Stimulated activated CD4-positive, alpha-beta T cell treated with anti-CD3 and anti-CD28 coated beads, Interleukin-15, amount 100 ng/mL, for 24 hours (primary cell): ENCODE results near the gene VAV3.
A peak's percentile ranks its signal among the peaks of the same experiment; 100 is the strongest.
"Not testable (repeated sequence)": the region's sequence is repeated elsewhere in the genome, so short reads cannot be mapped to it uniquely, and the experiment has no call there.

Source experiments
- DNase-seq: peaks from one replicate; pipeline ENCODE4 v3.0.0-alpha.2; 2020

The VAV3 gene

DNA sequence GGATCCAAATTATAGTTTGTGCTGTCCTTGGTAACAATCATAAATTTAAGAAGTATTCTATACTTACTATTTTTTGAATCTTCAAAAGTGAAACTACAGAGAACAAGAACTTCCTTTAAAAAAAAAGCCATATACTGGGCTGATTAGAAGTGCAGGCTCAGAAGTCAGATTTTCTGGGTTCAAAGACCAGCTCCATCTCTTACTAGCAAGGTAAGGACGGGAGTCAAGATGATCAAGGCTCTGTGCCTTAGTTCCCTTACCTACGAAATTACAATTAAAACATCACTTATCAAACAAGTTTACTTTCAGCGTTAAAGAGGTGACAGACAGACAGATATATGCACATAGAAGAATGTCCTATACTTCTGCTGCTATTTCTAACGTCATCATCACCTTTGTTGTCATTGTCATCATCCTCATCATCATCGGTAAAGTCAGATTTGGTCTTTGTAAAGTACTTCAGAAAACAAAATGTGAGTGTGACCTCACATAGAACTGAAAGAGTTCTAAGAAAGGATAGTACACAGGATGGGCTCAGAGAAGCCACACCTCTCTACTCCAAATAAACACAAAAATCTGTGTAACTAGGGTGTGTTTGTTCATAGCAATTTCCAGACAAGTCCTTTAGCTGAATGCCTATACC, 178.7 kb downstream of the VAV3 start:
- no peak for DNase-seq

DNA sequence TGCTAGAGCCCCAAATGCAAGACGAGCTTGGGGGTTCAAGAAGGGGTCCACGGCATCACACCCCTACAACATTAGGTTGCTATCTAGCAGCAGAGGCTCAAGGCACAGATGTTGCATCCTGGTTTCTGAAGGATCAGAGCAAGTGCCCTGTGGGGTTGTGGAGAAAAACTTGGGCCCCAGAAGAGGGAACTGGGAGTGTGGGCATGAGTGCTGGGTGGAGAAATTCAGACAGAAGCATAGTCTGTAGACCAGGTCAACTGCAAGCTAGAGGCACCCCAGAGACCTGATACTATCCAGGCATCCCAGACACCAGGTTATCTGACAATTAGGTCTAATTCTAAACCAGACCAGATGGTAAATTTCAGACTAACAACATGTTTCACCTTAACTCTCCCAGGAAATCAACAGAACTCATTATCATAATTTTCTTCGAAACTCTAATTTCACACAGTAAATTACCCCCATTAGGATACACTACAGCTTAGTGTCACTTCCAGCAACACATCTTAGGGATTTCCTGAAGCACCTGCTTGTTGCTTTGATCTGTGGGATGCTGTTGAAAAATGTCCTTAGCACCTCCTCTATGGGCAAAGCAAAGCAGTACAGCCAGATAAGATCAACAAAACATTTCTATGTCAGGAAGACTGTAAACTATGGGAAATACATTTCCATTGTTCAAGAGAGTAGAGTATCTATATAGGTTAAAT, 179.3 kb downstream of the VAV3 start:
- DNase-seq, result no peak

DNA sequence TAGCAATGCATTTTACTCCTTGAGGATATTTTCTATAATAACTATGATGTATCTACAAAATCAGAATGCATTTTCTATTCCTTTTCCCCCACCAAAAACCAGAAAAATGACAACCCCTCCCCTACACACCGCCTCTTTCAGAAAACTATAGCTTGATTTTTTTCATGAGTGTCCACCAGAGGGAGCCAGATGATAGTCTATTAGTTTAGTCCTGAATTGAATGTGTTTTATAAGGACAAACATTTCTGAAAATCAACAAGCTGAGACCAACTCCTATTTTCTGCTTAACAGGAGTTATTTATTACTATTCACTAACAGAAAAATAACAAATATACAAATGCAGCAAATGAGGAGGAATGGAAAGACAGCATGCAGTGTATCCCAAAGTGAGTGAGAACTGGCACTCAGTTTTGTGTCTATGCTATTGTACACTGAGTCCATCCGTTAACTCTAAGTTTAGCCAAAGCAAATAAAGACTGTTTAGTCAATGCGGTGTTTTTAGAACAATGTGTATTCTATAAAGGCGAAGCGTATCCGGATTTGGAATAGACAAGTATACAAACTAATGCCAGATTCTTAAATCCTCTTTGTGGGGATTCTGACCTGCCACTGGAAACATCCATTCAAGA, 182.6 kb downstream of the VAV3 start:
- peak; percentile 37 for DNase-seq

DNA sequence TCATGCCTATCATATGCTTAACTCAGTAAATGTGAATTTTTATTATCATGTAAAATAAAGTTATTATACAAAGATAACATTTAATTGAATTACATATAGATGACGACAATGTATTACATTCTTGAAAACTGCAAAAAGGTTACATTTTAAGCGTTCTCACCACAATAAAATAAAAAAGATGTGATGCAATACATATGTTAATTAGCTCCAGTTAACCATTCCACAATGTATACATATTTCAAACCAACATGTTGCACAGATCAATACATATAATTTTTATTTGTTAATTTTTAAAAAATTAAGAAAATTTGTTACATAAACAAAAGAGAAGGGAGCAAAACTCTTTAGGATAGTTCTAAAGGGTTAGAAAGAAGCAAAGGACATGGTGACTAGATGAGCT, 183.7 kb downstream of the VAV3 start:
- no peak for DNase-seq

DNA sequence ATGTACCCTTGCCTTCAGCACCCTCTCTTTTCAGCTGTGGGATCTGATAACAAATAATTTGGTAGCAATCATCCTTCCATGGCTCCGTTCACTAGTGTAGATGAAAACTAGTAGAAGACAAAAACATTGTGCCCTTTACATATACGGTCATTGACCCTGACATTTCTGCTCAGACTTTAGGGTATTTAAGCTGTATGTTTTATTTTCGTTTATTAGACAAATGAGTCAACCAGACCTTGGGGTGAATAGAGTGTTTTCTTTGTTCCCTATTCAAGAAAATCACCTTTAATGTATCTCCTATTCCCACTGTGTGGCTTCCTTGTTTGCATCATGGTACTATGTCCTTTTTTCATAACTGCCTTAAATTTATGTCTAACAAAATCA, 187.3 kb downstream of the VAV3 start:
- no peak for DNase-seq

DNA sequence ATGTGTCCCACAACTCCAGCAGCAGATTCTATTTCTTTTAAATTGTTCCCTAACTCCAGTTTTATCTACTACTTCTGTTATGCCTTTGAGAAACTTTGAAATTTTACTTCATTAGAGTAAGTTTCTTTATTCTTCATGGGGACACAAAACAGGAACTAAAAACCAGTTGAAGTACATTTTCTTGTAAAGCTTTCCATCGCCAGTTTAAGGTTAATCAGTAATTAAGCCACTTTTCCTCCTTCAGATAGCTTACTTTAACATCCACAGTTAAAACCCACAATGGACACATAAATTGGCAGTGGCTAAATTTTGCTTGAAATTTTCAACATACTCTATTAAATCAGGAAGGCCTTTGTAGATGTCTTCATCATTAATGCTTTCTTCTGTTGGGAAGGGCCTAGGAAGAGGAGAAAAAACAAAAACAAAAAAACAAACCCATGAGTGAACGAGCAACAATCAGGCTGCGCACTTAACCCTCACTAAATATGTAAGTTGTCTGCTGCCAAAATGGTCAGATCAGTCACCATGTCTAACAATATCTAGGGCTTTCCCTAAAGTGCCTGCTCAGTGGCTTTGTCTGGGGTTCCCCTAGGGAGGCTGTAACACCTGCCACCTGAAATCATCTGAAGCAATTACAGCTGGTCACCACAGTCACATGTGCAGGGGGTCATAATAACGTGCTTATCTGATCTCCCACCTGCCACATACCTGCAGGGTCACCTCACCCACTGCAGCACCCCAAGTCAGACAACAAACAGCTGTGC, 187.9 kb downstream of the VAV3 start:
- no peak for DNase-seq

DNA sequence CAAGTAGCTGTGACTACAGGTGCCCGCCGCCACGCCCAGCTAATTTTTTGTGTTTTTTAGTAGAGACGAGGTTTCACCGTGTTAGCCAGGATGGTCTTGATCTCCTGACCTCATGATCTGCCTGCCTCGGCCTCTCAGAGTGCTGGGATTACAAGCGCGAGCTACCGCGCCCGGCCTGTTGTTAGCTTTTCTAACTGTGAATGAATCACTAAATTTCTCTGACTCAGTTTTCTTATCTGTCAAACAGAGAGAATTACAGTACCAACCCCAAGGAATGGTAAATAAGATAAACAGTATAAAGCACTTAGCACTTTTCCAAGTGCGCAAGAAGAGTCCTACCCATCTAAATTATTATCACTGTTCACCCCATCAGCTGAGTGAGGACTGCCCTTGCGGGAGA, 193.6 kb downstream of the VAV3 start:
- DNase-seq, result no peak

DNA sequence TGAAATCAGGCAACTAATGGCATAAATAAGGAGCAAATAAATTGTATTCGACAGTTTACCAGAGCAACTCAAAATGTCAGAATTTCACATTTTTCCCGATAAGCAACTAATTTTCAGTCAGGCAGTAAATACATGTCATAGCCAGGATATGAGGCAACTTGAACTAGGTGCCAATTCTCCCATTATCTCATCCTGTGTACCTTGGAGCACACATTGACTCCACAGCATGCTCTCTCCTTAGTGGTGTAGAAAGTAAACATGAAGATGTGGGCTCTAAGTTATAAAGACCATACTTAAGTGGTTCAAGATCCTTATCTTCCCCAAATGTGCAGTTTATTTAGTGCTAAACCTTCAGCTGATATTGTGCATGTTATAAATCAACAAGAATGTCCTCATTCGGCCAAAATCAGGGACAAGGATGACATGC, 197.8 kb downstream of the VAV3 start:
- no peak for DNase-seq

DNA sequence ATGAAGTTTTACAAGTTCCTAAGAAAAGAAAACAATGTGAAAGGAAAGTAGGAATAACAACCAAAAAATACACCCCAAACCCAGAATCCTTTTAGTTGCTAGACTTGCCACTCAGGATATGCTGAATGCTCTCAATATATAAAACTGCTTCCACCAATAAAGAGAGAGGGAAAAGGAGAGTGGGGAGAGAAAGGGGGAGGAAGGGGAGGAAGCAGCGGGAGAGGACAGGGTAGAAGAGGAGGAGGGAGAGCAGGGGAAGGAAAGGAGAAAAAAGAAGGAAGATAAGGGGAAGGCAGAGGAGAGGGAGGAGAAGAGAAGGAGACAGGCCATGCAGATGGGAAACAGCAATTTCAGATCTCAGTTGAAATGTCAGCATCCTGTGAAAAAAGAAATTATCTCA, 198.4 kb downstream of the VAV3 start:
- no peak for DNase-seq

DNA sequence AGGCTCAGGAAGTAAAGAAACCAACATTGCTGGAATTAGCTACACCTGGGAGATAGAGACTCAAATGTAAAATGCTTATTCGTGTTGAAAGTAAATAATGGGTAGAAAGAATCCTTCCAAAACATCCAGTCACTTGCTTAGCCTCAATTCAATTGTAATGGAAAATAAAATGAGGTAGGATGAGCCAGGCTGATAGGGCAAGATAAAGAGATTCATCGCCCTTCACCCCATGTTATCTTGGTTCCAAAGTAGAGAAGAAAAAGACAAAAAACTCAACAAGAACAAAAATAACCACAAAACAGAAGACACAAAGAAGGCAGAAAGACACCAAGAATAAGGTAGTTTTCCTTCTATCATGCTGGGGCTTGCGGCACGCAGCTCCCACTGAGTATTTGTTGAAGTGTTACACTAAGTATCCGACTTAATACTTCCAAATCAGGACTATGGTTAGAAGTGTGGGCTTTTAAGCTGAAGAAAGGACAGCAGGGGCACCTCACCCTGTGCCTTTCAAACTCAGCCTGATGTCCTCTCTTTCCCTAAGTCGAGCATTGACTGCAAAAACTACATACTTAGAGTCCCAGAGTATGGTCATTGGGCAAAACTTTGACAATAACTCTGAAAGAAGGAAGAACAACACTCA, 202.1 kb downstream of the VAV3 start:
- no peak for DNase-seq

DNA sequence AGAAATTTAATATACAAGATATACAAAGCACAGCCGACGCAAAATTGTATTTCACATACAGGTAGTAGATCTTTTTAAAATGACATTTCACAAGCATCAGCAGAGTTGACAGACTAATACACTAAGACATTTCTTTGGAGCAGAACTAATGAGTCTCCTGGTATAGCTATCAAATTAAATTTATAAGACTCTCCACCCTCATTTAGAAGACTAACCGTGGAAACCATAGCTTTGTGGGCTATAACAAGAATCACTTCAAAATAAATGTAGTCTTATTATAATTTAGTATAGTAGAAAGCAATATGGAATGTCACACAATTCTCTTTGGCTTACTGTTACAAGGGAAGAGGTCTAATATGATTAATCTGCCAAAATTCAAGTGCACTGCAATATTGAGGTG, 204.9 kb downstream of the VAV3 start:
- DNase-seq, result no peak

DNA sequence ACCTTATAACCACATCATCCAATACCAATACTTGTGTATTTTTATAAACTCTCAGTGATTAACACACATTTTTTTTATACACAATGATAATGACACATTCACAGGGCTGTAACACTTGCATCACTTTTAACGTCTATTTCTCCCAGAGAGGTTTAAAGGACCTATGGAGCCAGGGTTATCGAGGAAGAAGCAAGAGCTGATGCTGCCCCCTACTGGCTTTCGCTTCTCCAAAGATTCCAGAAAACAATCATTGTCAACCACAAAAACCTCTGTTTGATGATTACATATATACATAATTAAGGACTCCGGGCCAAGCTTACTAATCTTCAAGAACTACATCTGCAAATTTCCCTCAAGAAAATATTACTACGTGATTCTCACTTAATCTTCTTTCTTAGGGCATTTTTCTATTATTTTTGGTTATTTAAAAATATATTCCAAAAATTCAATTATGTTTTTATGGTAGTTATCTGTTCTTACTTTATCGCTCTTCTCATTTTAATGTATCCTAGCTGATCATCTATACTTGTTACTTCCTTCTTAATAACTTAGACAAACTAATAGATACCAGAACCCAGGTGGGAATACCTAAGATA, 214.5 kb downstream of the VAV3 start:
- peak; percentile 65 for DNase-seq

DNA sequence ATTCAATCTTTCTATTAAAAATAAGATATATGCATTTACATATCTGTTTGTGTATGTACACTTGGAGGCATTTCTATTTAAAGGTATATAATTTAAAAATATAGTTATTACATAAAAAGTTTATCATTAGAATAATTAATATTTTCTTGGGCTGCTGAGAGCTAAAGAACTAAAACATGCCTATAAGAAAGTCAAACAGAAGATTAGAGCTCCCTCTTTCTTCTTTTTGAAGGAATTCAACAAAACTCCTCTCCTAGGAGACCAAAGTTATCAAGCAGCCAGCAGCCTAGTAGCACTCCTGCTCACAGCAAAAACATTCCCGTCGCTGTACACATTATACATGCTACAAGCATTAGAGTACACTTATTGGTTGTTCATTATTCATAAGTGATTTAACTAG, 216.4 kb downstream of the VAV3 start:
- DNase-seq, result no peak

DNA sequence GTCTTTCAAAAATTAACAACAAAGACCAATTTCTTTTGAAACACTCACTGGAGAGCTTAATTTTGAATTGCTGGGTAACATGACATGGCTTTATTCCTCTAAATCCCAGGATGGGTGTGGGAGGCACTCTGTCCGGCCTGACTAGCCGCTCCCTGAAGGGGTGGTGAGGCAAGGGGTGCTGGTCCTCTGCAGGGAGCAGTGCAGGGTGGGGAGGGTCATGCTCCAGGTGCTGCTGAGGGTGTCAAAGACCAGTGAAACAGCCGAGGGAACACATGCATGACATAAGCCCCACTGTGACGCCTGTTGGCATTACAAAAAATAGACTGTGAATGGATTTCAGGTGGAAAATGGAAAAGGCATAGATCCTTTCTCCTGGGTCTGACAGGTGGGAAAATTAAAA, 223.7 kb downstream of the VAV3 start:
- DNase-seq, result no peak

DNA sequence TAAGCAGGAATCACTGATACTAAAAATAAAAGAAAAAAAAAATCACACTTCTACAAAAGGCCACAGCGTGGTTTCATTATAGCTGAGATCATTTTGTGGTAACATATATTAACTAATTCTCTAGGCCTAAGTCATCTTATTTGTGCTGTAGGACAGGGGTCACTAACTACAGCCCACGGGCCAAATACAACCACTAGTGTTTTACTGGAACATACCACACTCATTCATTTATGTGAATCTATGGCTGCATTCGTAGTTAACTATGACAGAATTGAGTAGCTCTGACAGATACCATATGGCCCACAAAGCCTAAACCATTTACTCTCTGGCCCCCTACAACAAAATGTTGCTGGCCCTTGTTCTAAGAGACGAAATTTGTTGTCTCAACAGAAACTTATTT, 224.4 kb downstream of the VAV3 start:
- no peak for DNase-seq

DNA sequence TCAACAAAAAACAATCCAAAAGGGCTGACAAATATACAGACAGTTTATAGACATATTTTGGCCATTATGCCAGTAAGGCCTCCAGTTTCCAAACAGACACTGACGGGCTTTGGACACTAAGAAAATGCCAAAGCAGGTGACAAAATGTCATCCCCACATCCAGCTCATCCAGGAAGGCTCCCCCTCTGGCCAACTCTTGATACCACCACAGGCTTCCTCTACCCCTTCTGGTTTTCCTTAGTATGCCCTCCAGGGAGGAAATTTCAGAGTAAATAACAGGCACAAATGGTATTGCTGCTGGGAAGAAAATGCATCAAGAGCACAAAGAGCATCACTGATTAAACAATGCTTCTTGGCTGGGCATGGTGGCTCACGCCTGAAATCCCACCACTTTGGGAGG, 225.3 kb downstream of the VAV3 start:
- DNase-seq, result no peak

DNA sequence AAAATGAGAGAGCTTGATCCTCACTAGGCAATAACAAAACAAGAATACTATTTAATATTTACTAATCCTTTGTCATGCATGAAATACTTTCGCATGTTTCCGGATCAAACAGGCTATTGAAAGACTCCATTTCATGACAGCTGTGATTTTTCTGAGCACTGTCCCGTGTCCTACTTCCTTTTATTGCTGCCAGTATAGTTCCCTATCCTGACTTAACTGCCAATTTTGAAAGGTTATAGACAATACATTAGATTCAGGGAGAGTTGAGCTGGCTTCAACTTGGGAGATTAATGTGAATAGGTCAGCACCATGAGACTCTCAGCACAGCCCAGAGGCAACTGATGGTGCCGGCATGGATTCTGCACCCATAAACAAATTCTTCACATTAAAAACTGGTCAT, 225.8 kb downstream of the VAV3 start:
- no peak for DNase-seq

DNA sequence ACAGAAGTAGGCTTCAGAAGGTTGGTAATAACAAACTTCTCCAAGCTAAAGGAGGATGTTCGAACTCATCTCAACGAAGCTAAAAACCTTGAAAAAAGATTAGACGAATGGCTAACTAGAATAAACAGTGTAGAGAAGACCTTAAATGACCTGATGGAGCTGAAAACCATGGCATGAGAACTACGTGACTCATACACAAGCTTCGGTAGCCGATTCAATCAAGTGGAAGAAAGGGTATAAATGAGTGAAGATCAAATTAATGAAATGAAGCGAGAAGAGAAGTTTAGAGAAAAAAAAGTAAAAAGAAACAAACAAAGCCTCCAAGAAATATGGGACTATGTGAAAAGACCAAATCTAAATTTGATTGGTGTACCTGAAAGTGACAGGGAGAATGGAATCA, 231.6 kb downstream of the VAV3 start:
- DNase-seq, result not testable (repeated sequence)

DNA sequence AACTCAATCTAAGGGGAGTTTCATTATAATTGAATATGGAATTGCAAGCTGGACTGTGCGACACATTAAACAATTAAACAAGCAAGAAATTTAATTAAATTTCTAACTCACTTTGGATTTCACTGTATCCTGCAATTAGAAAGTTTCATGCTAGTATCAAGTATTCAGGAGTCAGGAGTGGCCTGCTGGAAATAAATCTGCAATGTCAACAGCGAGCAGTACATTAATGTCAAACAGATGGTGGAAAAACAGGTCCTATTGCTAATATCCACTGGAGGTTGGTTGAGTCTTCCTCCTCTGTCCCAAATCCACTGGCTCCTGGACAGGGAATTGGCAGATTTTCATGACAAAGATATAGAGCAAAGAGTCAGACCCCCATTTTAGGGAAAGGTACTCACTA, 237.1 kb downstream of the VAV3 start:
- no peak for DNase-seq

DNA sequence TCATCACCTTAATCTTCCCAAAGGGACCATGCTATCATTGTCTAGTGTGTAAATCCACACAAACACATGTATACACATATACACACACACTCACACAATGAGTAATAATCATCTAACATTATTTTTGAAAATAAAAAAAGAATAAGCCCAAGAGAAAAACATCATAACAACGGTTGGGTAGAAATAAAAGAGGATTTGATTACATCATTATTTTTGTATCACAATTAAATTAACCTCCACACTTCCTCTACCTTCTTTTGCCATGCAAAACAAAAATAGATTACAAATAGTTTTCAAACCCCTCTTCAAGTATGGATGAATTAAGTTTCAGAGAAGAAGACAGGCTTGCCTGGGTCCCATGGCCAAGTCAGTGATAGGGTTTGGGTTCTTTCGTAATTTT, 238.1 kb downstream of the VAV3 start:
- DNase-seq, result no peak

DNA sequence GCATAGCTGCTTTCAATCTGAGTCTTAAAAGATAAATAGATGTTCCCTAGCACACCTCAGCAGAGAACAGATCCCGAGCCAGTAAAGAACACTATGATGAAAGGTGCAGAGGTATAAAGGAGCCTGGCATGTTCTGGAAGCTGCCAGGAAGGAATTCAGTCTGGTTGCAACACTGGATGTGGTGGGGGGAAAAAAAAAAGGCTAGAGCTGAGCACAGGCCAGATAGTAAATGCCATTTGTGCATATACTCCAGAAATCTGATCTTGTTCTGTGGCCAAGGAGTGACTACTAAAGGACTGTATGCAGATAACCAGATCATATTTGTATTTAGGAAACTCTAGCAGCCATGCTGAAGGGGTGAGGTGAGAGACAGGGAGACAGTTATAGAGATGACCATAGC, 240.3 kb downstream of the VAV3 start:
- no peak for DNase-seq

DNA sequence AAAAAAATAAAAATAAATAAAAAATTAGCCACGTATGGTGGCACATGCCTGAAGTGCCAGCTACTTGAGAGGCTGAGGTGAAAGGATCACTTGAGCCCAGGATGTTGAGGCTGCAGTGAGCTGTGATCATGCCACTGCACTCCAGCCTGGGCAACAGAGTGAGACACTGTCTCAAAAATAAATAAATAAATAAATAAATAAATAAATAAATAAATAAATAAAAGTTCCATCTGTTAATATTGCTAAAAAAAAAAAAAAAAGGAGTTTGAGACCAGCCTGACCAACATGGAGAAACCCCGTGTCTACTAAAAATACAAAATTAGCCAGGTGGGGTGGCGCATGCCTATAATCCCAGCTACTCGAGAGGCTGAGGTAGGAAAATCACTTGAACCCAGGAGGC, 244.8 kb downstream of the VAV3 start:
- not testable (repeated sequence) for DNase-seq

DNA sequence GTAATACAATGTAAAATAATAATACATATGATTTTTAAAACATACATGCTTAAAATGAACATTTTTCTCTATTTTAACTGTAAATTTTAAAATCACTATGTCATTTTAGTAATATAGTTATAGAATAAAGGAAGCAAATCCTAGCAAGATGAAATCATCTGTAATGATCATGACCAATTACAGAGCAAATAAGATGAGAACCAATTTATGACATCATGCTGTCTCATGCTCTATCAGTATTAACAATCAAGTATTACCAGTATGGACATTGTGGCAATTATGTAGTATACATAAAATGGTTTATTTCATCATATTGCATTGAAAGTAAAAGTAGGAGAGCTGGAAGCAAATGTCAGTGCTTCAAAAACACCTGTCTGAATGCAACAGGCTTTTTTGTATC, 255.0 kb downstream of the VAV3 start:
- no peak for DNase-seq
